GM12801 (cell line): ENCODE measurements around the gene PATL2.

ENCODE experiments used
- CTCF ChIP-seq: IDR thresholded peaks from one replicate; pipeline ENCODE4 v1.5.1; 2011; ENCODE audit warnings: control low read depth; ENCODE audit not compliant: insufficient read length; ENCODE audit errors: extremely low read depth

PATL2 gene

GRCh38 chr15:44711096-44711742, at the start of gene PATL2, which contains the start of gene B2M:
Gene PATL2, minus strand, starts transcription at chr15:44711323. Its CDS starts 34,833 bp downstream, at chr15:44676490.
Gene B2M, plus strand, starts transcription at chr15:44711517. Its CDS starts 30 bp downstream, at chr15:44711547.
- no peak for TF ChIP-seq CTCF

GRCh38 chr15:44753345-44753744, 42.2 kb upstream of the PATL2 start:
- TF ChIP-seq CTCF, result no peak

DNA sequence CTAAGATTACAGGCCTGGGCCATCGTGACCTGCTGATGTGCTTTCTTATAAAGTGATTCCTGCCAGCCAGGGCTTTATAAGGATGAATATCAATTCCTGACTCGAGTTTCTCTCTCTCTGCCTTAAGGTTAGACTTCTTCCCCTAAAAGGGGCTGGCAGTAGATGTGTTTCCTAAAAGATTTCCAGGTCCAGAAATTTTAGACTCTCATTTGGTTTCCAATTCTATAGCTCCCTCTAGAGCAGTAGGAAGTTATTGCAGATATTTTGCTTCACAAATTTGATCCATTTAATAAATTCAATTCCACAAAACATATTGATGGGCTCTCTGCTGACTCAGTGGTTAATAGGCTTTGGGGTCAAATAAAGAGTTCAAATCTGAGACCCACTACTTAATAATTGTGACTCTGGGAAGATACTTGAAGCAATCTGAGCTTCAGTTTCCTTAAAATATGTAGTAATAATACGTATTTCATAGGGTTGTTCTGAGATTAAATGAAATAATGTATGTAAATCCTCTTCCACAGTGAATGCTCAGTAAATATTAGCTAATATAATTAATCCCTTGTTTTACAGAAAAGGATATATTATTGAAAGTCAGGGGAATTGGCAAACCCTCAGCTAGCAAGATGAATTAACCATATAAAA, 27.3 kb upstream of the PATL2 start:
- TF ChIP-seq CTCF, result no peak

DNA sequence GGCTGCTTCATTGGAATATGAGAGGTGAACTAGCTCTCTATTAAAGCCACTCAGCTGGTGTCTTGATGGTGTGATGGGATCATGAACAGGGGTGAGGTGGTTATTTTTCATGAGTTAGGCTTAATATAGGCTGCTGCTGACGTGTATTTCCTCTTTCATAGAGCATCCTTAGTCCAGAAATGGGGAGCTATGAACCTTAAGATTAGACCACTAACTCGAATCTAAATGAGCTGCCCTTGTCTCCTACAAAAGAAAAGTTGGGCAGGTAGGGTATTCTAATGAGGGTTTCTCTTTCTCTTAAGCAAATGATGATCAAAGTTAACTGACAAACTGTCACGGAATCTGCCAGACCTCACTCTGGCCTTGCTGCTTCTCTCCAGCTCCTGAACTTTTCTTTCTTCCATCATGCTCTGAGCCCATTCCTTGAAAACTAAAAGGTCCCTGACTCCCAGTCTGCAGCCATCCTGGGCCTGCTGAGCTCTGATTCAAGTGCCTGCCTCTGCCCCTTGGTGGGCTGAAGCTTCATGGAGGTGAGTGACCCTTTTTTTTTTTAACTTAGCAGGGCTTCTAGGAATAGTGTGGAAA, 25.1 kb upstream of the PATL2 start, which contains the start of gene TRIM69:
TRIM69 (plus strand) TSS at position 348 of the 585 bp plus-strand sequence; CDS start at position 525, 177 bp downstream.
- no peak for TF ChIP-seq CTCF

- no peak for TF ChIP-seq CTCF
These were observed 24.5 kb upstream of the PATL2 start for GRCh38 chr15:44735482-44736180.

DNA sequence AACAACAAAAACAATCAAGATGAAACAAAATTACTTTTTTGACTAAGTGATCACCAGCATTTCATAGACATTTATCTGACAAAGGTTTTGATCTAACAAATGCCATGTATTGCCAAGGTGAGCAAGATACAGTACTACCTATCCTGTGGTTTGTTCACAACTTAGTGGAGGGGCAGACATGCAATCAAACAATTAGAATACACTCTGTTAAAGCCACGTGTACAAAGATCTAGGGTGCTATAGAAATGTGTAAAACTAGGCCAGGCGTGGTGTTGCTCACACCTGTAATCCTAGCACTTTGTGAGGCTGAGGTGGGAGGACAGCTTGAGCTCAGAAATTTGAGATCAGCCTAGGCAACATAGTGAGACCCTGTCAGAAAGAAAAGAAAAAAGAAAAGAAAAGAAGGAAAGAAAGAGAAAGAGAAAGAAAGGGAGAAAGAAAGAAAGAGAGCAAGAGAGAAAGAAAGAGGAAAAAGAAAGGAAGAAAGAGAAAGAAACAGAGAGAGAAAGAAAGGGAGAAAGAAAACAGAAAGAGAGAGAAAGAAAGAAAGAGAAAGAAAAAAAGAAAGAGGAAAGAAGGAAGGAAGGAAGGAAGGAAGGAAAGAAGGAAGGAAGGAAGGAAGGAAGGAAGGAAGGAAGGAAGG, 23.8 kb upstream of the PATL2 start:
- no peak for TF ChIP-seq CTCF
